HUDEP-2 (cell line): Measurements from ENCODE around the gene SNCAIP.
A peak's percentile ranks its signal among the peaks of the same experiment; 100 is the strongest.
"Not testable (repeated sequence)": the region's sequence is repeated elsewhere in the genome, so short reads cannot be mapped to it uniquely, and the experiment has no call there.

Experiments used
- DNase-seq, 76 experiments: peaks; one replicate each; lab custom pipeline; 2025; ENCODE audit not compliant: unreplicated experiment in 76 of 76; lab: John Stamatoyannopoulos, UW

The SNCAIP gene

GRCh38 chr5:122312591-122313406 is 762 bp downstream of the SNCAIP start:
- DNase-seq, result peak in 7 of 76 experiments; percentile 1 to 20 (median 3)

- no peak for DNase-seq
Observed at GRCh38 chr5:122314036-122314435, 2.0 kb downstream of the SNCAIP start.

GRCh38 chr5:122315521-122315920 is 3.5 kb downstream of the SNCAIP start:
- no peak for DNase-seq

DNA sequence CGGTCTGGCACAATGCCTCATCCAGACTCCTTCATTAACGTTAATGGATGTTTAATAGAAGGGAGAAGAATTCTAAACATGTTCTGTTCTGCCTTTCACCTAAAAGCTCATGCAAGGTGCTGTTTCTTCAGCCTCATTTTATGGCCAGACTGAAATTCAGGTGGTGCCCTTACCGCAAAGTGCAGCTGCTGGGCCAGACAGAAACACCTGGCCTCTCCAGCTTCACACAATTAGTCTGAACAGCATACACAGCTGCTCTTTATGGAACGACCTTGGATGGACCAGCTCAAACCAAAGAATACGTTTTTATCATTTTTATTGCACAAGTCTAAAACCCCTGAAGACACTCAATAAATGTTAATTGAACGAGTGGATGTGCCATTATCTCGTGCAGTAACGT is 4.6 kb downstream of the SNCAIP start:
- DNase-seq, result no peak

DNA sequence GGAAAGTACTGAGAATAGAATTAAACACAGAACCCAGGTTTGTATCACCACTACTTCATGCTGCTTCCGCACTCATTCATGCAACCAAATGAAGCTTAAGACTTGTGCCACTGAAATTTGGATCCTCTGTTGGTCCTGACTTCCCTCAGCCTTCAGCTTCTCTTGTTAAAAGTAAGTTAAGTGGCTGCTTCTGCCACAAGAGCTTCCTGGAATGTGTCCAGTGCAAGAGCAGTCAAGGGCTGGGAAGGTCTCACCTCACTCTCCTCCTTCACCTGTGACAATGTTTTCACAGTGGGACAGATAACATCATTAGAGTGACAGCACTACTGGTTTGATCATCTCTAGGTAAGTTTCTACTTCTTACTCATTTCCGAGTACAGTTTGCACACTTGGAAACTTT is 7.9 kb downstream of the SNCAIP start:
- DNase-seq, result no peak

DNA sequence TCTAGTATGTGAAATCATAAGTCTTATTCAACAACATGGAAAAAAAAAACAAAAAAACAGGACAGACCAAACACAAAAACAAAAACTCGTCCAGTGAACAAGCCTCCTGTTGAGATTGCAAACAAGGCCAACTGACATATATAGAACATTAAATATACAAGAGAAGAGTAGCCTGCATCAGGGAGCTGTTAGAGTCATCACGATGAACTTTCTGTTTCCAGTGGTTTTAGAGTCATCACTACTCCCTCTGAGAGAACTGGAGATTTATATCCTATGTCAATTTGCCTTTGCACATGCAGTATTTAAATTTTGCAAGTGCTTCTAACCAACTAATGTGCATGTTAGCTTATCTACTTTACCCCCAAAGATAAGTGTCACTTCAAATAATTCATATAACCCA is 9.9 kb downstream of the SNCAIP start:
- DNase-seq, result no peak

DNA sequence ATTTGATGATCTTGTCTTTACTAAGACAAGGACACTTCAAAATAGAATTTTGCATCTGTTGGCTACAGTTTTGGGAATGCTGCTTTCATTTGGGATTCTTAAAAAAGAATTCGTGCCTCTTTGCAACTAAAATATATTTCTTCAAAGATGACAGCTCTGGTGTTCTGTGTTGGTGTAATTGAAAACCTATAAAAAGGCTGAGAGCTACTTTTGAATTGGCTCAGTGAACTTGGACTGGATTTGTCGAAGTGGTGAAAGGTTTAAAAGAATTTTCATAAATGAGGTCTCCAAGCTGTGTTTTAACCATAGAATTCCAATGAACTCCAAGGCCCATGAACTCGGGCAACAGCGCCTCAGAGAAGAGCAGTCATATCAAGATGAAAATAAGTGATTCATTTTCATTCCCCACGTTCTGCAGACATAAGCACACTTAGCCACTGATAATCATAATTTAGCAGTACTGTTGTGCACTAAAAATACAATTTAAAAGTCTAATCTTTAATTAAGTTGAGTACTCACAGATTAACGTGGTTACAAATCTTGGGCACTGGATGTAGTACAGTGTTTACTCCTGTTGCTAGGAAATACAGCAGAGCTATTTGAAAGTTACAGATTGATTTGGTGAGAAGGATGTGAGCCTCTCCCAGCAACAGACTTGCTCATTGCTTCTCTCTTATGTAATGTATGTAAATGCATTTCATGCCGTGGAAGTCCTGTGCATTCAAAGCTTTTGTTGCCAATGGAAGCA is 10.9 kb downstream of the SNCAIP start:
- DNase-seq, result no peak

DNA sequence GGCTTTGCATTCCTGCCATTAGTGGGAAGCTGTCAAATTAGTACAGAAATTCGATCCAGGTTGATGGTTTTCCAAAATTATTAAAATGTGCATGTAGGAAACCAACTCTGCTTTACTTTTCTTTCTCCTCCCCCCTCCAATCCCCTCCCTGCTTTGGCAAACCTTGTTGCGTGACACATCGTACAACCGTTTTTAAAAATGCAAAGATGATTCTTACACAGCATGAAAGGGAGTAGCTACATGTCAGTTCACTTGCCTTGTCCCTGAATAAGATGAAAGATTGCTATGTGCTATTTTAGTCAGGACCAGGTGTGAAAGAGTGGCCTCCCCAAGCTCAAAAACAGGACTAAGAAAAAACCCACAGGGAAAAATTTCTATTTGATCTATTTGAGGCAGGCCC is 11.7 kb downstream of the SNCAIP start:
- DNase-seq, result no peak

DNA sequence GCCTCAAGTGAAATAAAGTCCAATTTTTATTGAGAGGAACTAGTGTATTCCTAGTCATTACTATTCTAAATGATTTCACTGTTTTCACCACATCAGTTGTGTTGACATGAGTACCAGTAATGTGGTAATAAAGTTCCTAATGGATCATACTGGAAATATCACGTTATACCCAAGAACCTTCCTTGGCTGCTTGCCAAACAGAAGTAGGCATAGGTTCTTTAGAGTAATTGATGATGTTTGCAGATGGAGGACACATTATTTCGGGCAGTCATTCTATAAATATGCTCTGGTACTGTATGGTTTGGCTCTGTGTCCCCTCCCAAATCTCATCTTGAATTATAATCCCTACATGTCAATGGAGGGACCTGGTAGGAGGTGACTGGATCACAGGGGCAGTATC is 15.1 kb downstream of the SNCAIP start:
- DNase-seq, result no peak

- no peak for DNase-seq
Observed at GRCh38 chr5:122330881-122331280, 18.8 kb downstream of the SNCAIP start.

- DNase-seq, result no peak
Observed at GRCh38 chr5:122332599-122333555, 20.8 kb downstream of the SNCAIP start.

GRCh38 chr5:122333564-122333963 is 21.5 kb downstream of the SNCAIP start:
- no peak for DNase-seq

DNA sequence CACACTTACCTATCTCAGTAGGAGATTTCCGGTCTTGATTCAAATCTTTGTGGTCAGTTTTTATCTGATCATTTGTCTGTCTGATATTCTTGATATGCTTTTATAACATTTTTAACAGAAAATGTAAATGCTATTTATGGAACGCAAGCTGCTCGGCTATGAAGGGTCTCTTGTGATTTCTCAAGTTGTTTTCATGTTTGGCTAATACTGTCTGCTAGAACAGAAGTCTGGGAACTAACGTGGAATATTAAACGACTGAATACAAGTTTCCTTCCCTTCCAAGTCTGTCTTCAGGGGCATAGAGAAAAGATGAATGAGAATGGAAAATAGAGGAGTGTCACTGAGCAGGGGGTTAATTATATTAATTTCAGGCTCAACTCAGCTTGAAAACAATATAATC is 27.6 kb downstream of the SNCAIP start:
- no peak for DNase-seq

DNA sequence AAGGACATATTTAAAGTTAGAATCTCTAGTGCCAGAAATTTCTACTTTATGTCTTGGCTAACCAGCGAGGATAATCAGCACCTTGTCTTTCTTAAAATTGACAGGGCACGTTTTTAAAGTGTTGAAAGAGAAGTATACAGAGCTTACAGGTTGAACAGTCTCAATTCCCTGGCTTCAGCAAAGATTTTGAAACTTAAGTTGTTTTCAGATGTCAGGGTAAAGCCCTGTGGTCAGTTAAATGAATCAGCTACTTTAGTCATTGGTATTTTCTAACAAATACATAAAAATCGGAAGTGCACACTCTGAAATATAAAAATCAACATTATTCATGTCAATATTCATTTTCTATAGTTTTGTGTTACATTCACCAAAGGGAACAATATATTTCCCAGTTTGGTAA is 29.1 kb downstream of the SNCAIP start:
- no peak for DNase-seq

DNA sequence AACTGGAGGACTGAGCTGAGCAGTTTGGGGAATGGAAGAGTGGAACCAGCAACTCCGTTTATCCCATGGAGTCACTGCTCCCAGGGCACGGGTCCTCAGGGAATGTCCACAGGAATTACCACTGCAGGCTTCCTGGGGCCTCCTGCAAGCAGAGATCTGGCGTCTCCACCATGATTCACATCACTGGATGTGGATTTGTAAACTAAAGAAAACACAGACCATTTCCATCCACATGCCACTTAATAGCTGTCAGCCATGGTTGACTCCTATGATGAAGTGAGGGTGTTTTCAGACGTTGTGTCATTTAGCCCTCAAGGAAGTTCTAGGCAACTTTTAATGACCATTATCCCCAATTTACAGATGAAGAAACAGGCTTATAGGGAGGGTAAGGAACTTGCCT is 30.2 kb downstream of the SNCAIP start:
- DNase-seq, result no peak

DNA sequence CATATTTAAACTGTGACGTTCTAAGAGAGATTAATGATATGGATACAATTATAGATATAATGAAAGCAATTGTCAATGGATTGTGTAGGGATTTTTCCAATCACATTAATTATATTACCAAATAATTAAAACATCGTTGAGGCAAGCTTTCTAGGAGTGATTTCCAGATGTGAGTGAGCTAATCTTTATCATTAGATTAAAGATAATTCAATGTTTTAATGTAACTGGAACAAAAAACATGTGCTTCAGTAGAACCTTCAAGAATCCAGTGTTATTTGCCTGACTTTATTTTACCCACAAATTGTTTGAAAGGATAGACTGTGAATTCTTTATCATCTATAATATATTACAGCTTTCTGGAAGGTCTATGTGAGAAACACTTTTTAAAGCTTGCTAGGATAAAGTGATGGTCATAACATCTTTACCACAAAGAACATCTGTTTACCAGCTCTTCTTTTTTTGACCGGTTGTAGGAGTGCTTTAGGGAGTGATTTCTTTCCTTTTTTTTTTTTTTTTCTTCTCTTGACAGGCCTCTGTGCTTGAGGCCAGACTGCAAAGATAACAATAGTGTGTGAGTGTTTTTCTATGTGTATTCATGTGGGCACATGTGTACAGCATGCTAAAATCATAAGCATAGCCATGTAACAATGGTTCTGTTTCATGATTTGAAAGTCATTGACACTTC is 35.0 kb downstream of the SNCAIP start:
- no peak for DNase-seq

GRCh38 chr5:122350496-122350895 is 38.5 kb downstream of the SNCAIP start:
- DNase-seq, result no peak

DNA sequence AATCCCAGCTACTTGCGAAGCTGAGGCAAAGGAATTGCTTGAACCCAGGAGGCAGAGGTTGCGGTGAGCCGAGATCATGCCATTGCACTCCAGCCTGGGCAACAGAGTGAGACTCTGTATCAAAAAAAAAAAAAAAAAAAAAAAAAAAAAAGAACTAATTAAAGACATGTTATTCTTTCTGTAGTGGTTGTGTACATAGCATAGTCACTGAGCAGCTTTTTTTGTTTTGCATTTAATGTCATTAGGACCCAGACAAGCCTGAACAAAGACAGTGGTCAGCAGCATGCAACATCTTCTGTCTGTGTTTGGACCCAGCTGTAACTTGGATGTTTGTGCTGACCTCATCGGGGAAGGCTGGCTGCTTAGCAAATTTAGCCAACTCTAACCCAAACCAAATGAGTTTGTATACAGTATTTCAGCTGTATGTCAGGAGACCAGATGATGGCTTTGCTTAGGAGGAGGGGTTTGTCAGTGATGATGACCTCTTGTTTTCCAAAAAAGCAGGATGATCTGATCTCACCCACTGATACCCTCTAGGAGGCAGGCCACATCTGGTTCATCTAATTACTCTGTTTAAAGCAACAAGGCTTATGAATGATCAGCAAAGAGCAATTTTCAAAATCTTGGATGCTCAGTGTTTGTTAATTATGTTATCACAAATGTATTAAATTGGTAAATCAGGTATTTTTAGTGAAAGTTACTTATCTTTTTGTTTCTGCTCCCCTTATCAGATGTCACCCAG is 39.5 kb downstream of the SNCAIP start:
- DNase-seq, result no peak

GRCh38 chr5:122352331-122352730 is 40.3 kb downstream of the SNCAIP start:
- DNase-seq, result no peak

DNA sequence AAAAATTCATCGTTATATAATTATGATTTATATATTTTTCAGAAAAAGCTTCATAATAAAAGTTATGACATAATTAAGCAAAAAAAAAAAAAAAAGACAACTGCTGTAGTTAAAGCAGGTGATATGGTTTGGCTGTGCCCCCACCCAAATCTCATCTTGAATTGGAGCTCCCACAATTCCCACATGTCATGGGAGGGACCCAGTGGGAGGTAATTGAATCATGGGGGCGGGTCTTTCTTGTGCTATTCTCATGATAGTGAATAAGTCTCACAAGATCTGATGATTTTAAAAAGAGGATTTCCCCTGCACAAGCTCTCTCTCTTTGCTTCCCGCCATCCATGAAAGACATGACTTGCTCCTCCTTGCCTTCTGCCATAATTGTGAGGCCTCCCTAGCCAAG is 41.3 kb downstream of the SNCAIP start:
- DNase-seq, result not testable (repeated sequence)
